GM23248 (cell line): ENCODE results near the gene MYBPC1. TPM values are rescaled to one million over a fixed set of nuclear protein-coding genes. Genes with fewer than 3 reads are reported as not detected.

Experiments
- DNase-seq: peaks from one replicate; pipeline ENCODE4 v3.0.0-alpha.2; 2015
- H2AFZ ChIP-seq: fragments of 200-600 bp; sonication (generic); 2 replicates; pipeline ENCODE4 v1.6.1; 2016; ENCODE audit warnings: antibody characterized with exemption
- H3F3A ChIP-seq: fragments of 200-600 bp; sonication (generic); 2 replicates; pipeline ENCODE4 v1.6.1; 2016; ENCODE audit warnings: mild to moderate bottlenecking, antibody characterized with exemption, mixed run types; ENCODE audit not compliant: insufficient read depth
- H3K27ac ChIP-seq: fragments of 200-600 bp; sonication (generic); 2 replicates; pipeline ENCODE4 v1.5.1; 2016; ENCODE audit warnings: mild to moderate bottlenecking
- H3K27me3 ChIP-seq: fragments of 200-600 bp; sonication (generic); replicated peaks from 2 replicates; pipeline ENCODE4 v1.6.1; 2016; ENCODE audit warnings: mild to moderate bottlenecking; ENCODE audit not compliant: insufficient read depth
- H3K36me3 ChIP-seq: fragments of 200-600 bp; sonication (generic); 2 replicates; pipeline ENCODE4 v1.6.1; 2016; ENCODE audit warnings: low read depth, mild to moderate bottlenecking
- H3K4me1 ChIP-seq: fragments of 200-600 bp; sonication (generic); 2 replicates; pipeline ENCODE4 v1.6.1; 2016; ENCODE audit warnings: mild to moderate bottlenecking; ENCODE audit not compliant: insufficient read depth
- H3K4me2 ChIP-seq: fragments of 200-600 bp; sonication (generic); one replicate; pipeline ENCODE4 v1.6.1; 2016; ENCODE audit warnings: mild to moderate bottlenecking; ENCODE audit not compliant: unreplicated experiment
- H3K4me3 ChIP-seq: fragments of 200-600 bp; sonication (generic); 2 replicates; pipeline ENCODE4 v1.5.1; 2016; ENCODE audit warnings: mild to moderate bottlenecking
- H3K79me2 ChIP-seq: fragments of 200-600 bp; sonication (generic); 2 replicates; pipeline ENCODE4 v1.6.1; 2016; ENCODE audit warnings: mild to moderate bottlenecking; ENCODE audit not compliant: insufficient read depth
- H3K9ac ChIP-seq: fragments of 200-600 bp; sonication (generic); 2 replicates; pipeline ENCODE4 v1.6.1; 2016; ENCODE audit warnings: mild to moderate bottlenecking
- H3K9me2 ChIP-seq: fragments of 200-600 bp; sonication (generic); 2 replicates; pipeline ENCODE4 v1.6.1; 2016; ENCODE audit warnings: mixed run types, mild to moderate bottlenecking, moderate library complexity; ENCODE audit not compliant: insufficient read depth
- H3K9me3 ChIP-seq: fragments of 200-600 bp; sonication (generic); one replicate; pipeline ENCODE4 v1.6.1; 2017; ENCODE audit warnings: low read depth
- H4K20me1 ChIP-seq: fragments of 200-600 bp; sonication (generic); 2 replicates; pipeline ENCODE4 v1.6.0; 2016; ENCODE audit not compliant: insufficient read depth
- EZH2 ChIP-seq: fragments of 200-600 bp; sonication (generic); IDR thresholded peaks from 2 replicates; pipeline ENCODE4 v1.6.1; 2018; ENCODE audit warnings: antibody characterized with exemption, mild to moderate bottlenecking; ENCODE audit not compliant: insufficient read depth, poor library complexity, severe bottlenecking
- EZH2phosphoT487 ChIP-seq: fragments of 200-600 bp; sonication (generic); IDR thresholded peaks from 2 replicates; pipeline ENCODE4 v1.6.1; 2018; ENCODE audit warnings: antibody characterized with exemption, moderate library complexity, mild to moderate bottlenecking, low read depth; ENCODE audit not compliant: insufficient read depth
- WGBS, 2 experiments: methylation state at CpG; one replicate each; pipeline ENCODE4 v1.1.6; 2015 to 2017; ENCODE audit warnings: low lambda C conversion rate in 2 of 2, low coverage in 1 of 2; ENCODE audit errors: missing lambda C conversion rate in 2 of 2; 5-methylcytosine and 5-hydroxymethylcytosine counted together
- in situ Hi-C: fragments of 300-500 bp; cut with MboI; formaldehyde crosslinking; loops from 2 replicates; pipeline ENCODE4 v1.15.0; 2020
- polyA plus RNA-seq: library from polyadenylated mRNA; unstranded; fragments of >200 nt; fragmentation: Nextera tagmentation; extraction: Ambion mirVana; gene quantifications from 2 replicates; pipeline ENCODE4 v1.2.1, GENCODE V29; 2016
- total RNA-seq: library from RNA; depleted of rRNA; stranded (reverse); fragments of >200 nt; shearing (Covaris generic); gene quantifications from 2 replicates; pipeline ENCODE4 v1.2.3, GENCODE V29; 2014

MYBPC1 gene
- total and polyA plus RNA-seq, 2 experiments from 2014 or later, result not detected

- Histone ChIP-seq H3K27me3 (no peaks in the 10 kb centered on the region), H3K4me1 (no peaks in the 10 kb centered on the region), H2AFZ (no peak overlapping the region), H3K27ac (no peak overlapping the region), H3K9me3 (no peaks in the 10 kb centered on the region), H3F3A (no peaks in the 10 kb centered on the region), H3K9ac (no peak overlapping the region), H4K20me1 (no peaks in the 10 kb centered on the region), H3K79me2 (no peaks in the 10 kb centered on the region), H3K9me2 (no peaks in the 10 kb centered on the region), H3K4me3 (no peak overlapping the region), H3K4me2 (no peak overlapping the region), H3K36me3 (no peaks in the 10 kb centered on the region)
- no peak for DNase-seq
- TF ChIP-seq EZH2, result no peak
- TF ChIP-seq EZH2phosphoT487, result no peak
- 40 to 49% methylated on average over 2 of the region's 2 CpGs for WGBS, 2 experiments
- in situ Hi-C loops, result no loop called here
These were observed 2.4 kb downstream of the MYBPC1 start for GRCh38 chr12:101597164-101597563.

DNA sequence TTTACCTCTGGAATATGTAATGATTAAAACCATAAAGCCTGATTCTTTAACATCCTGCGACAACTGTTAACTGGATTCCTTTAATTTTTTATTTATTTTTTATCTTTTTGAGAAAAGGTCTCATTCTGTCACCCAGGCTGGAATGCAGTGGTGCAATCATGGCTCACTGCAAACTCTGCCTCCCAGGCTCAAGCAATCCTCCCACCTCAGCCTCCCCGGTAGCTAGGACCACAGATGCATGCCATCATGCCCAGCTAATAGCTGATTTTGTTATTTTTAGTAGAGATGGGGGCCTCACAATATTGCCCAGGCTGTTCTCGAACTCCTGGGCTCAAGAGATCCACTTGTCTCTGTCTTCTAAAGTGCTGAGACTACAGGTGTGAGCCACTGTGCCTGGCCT is 3.7 kb downstream of the MYBPC1 start:
- Histone ChIP-seq H3K9me2 (no peaks in the 10 kb centered on the region), H3K9me3 (no peaks in the 10 kb centered on the region), H4K20me1 (no peaks in the 10 kb centered on the region), H3K27ac (no peak overlapping the region), H3K36me3 (no peaks in the 10 kb centered on the region), H3K4me3 (no peak overlapping the region), H3F3A (no peaks in the 10 kb centered on the region), H2AFZ (no peak overlapping the region), H3K27me3 (no peaks in the 10 kb centered on the region), H3K4me1 (no peaks in the 10 kb centered on the region), H3K9ac (no peak overlapping the region), H3K79me2 (no peaks in the 10 kb centered on the region), H3K4me2 (no peak overlapping the region)
- TF ChIP-seq EZH2, result no peak
- no peak for TF ChIP-seq EZH2phosphoT487
- DNase-seq, result no peak
- in situ Hi-C loops, result no loop called here
- 33 to 48% methylated on average over 3 of the region's 3 CpGs for WGBS, 2 experiments

GRCh38 chr12:101599311-101599710 is 4.5 kb downstream of the MYBPC1 start:
- no peaks in the 10 kb centered on the region for H3K79me2 ChIP-seq
- no peaks in the 10 kb centered on the region for H4K20me1 ChIP-seq
- H2AFZ ChIP-seq, result no peak overlapping the region
- H3F3A ChIP-seq, result no peaks in the 10 kb centered on the region
- H3K9me3 ChIP-seq, result no peaks in the 10 kb centered on the region
- in situ Hi-C loops, result no loop called here
- H3K9ac ChIP-seq, result no peak overlapping the region
- no peaks in the 10 kb centered on the region for H3K4me1 ChIP-seq
- no peaks in the 10 kb centered on the region for H3K27me3 ChIP-seq
- H3K4me2 ChIP-seq, result no peak overlapping the region
- TF ChIP-seq EZH2phosphoT487, result no peak
- TF ChIP-seq EZH2, result no peak
- 60 to 68% methylated on average over 1 of the region's 1 CpG for WGBS, 2 experiments
- no peak overlapping the region for H3K4me3 ChIP-seq
- H3K27ac ChIP-seq, result no peak overlapping the region
- H3K36me3 ChIP-seq, result no peaks in the 10 kb centered on the region
- no peak for DNase-seq
- H3K9me2 ChIP-seq, result no peaks in the 10 kb centered on the region

- DNase-seq, result no peak
- Histone ChIP-seq H3K9ac (no peak overlapping the region), H2AFZ (no peak overlapping the region), H4K20me1 (no peaks in the 10 kb centered on the region), H3K27me3 (no peaks in the 10 kb centered on the region), H3K4me2 (no peak overlapping the region), H3K9me3 (no peaks in the 10 kb centered on the region), H3K9me2 (no peaks in the 10 kb centered on the region), H3K4me3 (no peak overlapping the region), H3K79me2 (no peaks in the 10 kb centered on the region), H3F3A (no peaks in the 10 kb centered on the region), H3K4me1 (no peaks in the 10 kb centered on the region), H3K36me3 (no peaks in the 10 kb centered on the region), H3K27ac (no peak overlapping the region)
- whole genome bisulfite sequencing, 2 experiments, result 30 to 33% methylated on average over 5 of the region's 5 CpGs
- in situ Hi-C loops, result no loop called here
- no peak for TF ChIP-seq EZH2phosphoT487
These were observed 5.2 kb downstream of the MYBPC1 start for GRCh38 chr12:101599771-101600484.

- in situ Hi-C loops, result no loop called here
- Histone ChIP-seq H4K20me1 (no peaks in the 10 kb centered on the region), H2AFZ (no peak overlapping the region), H3K9ac (no peak overlapping the region), H3K79me2 (no peaks in the 10 kb centered on the region), H3K4me3 (no peak overlapping the region), H3K36me3 (no peaks in the 10 kb centered on the region), H3K9me3 (no peaks in the 10 kb centered on the region), H3K9me2 (no peaks in the 10 kb centered on the region), H3K4me2 (no peak overlapping the region), H3K27me3 (no peaks in the 10 kb centered on the region; the same call in 1 of the 2 replicates), H3K4me1 (no peaks in the 10 kb centered on the region), H3F3A (no peaks in the 10 kb centered on the region), H3K27ac (no peak overlapping the region)
- TF ChIP-seq EZH2 (no peak), EZH2phosphoT487 (no peak)
- WGBS, 2 experiments, result 21 to 33% methylated on average over 1 of the region's 1 CpG
- no peak for DNase-seq
These were observed 9.4 kb downstream of the MYBPC1 start for GRCh38 chr12:101604132-101604531.
